HTERT RPE-1 (cell line): Measurements from ENCODE around the gene CDH24.

Experiments used
- in situ Hi-C: fragments of 300-500 bp; cut with MboI; formaldehyde crosslinking; loops from 4 replicates; pipeline ENCODE4 v1.14.3; 2020; ENCODE audit warnings: low sequenced_read_pairs

CDH24 gene

GRCh38 chr14:23091294-23092225 lies 34.2 kb upstream of the CDH24 start:
- in situ Hi-C loops: no loop called here

- in situ Hi-C loops: no loop called here
Measured at GRCh38 chr14:23090254-23090636, 32.9 kb upstream of the CDH24 start.

DNA sequence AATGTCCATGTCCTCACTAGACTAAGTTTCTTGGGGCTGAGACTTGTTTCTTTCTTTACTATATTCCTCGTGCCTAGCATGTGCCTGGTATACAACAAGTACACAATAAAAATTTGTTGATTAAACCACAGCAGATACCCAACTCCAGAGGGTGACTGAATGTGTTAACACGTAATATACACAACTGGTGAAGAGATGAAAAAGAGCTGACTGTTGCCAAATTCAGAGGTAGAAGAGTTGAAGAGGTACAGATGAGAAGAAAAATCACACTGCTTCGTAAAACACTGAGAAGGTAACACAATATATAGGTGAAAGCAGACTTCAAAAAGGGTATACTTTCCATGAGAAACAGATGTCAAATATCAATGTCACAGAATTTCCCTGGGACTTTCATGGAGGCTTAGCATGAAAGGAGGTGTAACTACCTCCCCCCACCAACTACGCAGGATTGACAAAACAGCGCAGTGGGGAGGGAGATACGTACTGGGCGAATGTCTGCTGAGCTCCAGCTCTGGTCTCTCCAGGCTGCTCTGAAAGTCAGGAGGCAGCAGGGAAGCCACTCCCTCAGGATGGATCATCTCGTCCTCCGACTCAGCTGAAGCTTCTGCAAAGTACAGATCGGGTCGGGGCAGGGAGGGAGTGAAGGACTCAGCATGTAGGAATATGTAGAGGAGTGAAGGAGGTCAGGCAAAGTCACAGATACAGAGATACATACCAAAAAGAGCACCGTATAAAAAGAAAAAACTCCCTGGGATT lies 32.4 kb upstream of the CDH24 start:
- in situ Hi-C loops: no loop called here

GRCh38 chr14:23086565-23086964 lies 29.2 kb upstream of the CDH24 start:
- in situ Hi-C loops: no loop called here

DNA sequence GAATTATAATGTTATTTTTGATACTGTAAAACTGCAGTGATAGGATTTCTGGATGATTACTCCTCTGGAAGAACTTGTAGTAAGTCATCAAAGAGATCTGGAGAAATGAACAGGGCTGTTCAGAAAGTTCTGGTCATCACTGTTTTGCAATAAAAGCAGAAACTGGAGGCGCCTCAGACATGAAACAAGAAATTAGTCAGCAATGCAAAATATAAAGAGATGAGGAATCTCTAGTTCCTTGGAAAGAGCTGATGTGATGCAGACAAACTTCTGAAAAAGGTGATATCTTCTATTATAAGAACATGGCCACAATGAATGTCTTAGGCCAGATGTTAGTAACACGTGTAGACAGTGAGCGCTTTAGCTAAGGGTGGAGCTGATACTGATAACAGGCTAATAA lies 28.1 kb upstream of the CDH24 start:
- in situ Hi-C loops: no loop called here

GRCh38 chr14:23080474-23080873 lies 23.2 kb upstream of the CDH24 start:
- in situ Hi-C loops: no loop called here

GRCh38 chr14:23079716-23080115 lies 22.4 kb upstream of the CDH24 start:
- in situ Hi-C loops: no loop called here

DNA sequence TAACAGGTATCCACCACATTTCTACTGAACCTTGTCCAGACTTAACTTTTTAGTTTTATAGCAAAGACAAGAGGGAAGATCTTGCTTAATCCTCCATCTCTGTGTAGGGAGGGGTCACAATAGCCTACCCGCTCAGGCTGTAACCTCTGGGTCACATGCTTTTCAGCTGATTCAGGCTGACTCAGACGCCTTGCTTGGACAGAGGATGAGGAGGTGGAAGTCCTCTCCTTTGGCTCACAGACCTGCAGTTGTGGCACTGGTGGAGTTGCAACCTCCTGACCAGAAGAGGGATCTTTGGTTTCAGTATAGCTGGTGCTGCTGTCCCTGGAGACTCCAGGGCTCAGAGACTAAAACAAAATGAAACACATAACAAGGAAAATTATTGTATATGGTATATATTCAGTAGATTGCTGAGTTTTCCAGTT lies 21.4 kb upstream of the CDH24 start:
- in situ Hi-C loops: no loop called here

DNA sequence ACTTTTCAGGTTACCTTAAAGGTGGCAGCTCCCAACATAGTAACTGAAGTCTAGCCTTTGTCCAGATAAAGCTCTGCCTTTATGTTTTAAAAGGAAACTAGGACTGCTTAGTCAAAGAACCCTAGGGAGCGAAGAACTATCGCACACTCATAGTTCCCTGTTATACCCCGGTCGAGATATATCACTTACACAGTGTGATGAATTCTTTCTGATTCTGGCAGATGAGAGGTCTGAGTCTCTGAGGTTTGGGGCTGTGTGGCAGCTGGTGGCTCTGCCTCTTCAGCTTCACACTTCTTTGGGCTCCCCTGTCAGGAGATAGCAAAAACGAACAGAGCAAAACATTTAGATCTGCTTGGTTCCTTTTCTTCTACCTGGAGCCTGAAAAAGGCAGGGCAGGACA lies 20.6 kb upstream of the CDH24 start:
- in situ Hi-C loops: no loop called here

- in situ Hi-C loops: no loop called here
Measured at GRCh38 chr14:23076785-23077408, 19.6 kb upstream of the CDH24 start.

- in situ Hi-C loops: no loop called here
Measured at GRCh38 chr14:23074906-23075305, 17.6 kb upstream of the CDH24 start.

DNA sequence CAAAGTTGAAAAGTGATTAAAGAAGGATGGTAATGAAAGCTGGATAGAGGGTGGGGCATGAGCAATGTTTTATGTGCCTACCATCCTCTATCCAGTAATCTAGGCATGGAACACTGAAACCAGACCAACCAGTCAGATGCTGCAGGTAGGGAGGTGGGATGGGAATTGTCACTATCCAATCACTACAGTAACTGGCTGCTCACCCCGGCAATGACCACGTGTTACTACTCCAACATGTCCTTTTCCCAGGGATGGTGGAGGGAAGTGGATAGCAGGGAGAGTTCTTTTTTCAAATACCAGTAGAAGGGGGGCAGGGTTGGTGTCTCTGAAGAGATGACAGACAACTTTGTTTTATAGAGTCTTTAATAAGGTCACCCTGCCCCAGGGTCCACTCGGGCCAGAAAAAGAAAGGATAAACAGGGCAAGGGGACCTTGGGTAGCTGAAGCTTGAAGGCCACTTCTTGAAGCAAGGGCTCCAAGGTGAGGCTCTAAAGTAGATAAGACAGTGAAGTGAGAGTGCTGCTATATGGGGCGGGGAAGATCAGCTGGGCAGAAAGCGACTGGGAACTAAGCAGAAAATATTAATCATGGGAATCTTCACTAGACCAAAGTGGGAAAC lies 14.7 kb upstream of the CDH24 start:
- in situ Hi-C loops: no loop called here

DNA sequence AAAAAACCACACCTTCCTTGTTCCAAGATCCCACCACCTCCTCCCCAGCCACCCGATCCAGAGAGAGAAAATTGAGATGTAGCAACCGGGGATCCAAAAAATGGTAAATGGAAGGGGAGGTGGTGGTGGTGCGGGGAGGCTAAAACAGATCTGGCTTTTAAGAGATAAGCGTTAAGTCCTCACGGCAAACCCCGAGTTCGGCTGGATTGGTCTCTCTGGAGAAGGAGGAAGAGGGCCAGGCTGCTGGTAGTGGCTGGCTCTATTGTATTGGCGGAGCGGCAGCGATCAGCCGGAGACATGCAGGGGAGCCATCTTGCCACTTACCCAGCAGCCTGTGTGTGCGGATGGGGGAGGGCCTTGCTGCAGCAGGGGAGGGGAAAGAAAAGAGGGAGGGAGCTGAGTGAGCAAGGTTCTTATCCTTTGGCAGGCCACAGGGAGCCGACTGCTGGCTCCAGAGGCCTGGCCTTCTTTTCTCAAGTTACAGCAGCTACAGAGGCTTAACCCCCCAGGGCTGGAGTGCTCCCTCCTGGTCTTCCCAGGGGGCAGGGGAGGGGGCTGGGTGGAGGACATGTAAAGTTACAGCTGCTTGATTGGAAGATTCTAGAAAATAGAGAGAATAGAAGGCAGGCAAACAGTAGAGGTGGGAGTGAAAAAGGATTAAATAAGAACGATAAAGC lies 14.1 kb upstream of the CDH24 start:
- in situ Hi-C loops: no loop called here

DNA sequence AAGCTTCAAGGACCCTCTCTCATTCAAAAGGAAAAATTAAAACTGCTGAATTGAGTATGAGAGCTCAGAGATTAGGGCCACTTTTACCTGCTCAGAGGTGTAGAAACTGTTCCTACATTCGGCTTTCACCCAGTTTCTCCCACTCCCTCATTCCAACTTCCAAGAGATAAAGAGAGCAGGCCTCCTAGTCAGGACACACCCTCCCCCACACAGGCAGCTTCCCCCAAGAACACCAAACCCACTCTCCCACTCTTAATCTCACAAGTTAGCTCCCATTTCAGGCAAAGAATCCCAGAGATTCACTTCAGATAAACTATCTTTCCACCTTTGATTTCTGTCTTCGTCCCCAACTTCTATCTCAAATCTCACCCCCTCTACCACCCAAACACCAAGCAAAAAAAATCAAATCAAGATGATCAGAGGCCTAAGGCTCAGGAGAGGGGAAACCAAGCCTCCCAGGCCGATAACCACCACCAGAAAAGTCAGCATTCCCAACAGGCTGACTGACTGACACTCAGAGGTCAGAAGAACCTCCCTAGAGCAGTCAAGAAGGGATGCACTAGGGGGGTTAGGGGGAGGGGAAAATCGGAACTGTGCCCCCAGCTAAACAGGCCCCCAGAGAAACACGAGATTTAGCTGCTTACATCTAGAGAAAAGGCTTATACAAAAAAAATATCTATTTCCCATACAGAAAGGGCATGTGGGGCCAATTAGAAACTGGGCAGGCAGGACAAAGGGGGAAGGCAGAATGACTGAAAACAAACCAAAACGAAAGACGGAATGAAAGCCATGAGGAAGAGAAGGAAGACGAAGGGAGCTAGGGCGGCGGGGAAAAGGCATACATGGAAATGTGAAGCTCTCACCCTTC lies 13.2 kb upstream of the CDH24 start:
- in situ Hi-C loops: no loop called here

- in situ Hi-C loops: no loop called here
Measured at GRCh38 chr14:23069413-23069806, 12.1 kb upstream of the CDH24 start.

DNA sequence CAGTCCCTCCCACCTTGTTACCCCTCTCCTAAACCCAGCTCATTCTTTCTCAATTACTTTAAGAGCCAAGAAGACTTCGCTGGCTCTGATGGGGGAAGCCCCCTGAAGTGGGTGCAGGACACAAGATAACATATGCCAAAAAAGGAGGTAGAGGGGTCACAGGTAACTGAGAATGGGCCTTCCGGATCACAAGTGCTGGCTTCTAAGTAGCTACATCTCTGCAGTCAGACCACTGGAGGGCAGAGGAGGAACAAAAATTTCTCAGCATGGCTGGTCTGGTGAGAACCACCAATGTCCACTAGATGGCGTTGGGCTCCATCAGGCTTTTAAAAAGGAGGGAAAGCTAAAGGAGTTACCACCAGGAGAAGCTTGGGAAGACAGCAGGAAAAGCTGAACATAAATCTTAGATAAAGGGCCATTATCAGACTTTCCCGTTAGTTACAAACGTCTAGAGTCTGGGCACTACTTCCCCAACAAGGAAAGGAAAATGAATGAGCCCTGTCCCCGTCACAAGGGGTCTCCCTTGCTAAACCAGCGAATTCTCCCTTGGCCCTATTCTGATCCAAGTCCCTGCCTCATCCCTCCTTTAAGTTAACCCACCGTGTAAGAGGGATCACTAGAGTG lies 11.6 kb upstream of the CDH24 start:
- in situ Hi-C loops: no loop called here

DNA sequence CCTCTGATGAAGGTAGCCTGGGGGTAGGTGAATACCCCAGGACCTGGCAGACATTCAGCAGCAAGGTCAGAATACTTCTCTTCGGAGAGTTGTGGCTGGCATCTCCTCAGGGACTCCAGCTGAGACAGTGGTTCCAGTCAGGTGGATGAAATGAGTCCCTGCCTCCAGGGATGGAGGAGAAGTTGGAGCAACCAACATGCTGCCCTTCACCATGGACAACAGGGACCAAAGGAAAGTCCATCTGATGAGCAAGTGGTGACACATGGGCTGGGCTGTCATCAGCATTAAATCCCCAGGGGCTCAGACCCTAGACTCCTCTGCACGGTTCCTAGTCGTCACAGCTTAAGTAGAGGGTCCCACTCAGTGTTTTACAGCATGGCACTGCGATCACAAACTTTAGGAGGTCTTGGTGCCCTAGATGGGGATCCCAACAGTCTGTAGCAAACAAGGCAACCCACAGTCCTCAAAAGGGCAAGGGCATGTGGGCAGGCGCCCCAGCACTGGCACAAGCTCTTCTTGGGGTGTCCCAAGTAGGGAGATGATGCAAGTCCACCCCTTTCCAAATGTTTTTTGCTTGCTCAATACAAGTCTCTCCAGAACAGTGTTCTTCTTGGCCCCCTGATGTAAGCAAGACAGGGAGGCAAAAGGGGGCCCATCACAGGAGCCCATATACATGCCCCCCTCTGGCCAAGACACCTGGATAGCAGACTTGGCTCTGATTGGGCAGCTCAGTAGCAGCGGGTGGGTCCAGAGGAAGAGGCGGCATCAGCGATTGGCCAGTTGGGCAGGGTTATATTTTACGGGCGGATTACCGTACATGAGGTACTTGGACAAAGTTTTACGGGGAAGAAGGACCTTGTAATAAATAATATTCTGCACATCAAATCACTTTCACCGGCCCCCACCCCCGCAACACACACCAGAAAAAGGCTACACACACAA lies 10.8 kb upstream of the CDH24 start:
- in situ Hi-C loops: no loop called here
